Nephron (organoid): ENCODE measurements around the gene SLC9C2.

Experiments
- H3K27ac Mint-ChIP-seq, 3 experiments: 2 replicates each; pipeline ENCODE4 v1.8.0; 2020; ENCODE audit warnings: mixed read lengths in 3 of 3, mild to moderate bottlenecking in 2 of 3, moderate library complexity in 1 of 3
- H3K27me3 Mint-ChIP-seq: 2 replicates; pipeline ENCODE4 v1.8.0; 2021; ENCODE audit warnings: low read depth, mild to moderate bottlenecking, moderate library complexity, mixed read lengths
- H3K36me3 Mint-ChIP-seq: 2 replicates; pipeline ENCODE4 v1.8.0; 2020; ENCODE audit warnings: low read depth, mixed read lengths
- H3K4me1 Mint-ChIP-seq: 2 replicates; pipeline ENCODE4 v1.8.0; 2020; ENCODE audit warnings: mixed read lengths
- H3K4me3 Mint-ChIP-seq, 3 experiments: 2 replicates each; pipeline ENCODE4 v1.8.0; 2020; ENCODE audit warnings: mild to moderate bottlenecking in 3 of 3, mixed read lengths in 3 of 3, moderate library complexity in 2 of 3
- H3K9me3 Mint-ChIP-seq: 2 replicates; pipeline ENCODE4 v1.8.0; 2020; ENCODE audit warnings: mixed read lengths
- CTCF ChIP-seq, 3 experiments: fragments of 200-600 bp; sonication (generic); IDR thresholded peaks; one replicate each; pipeline ENCODE4 v1.5.0; 2021; ENCODE audit warnings: antibody characterized with exemption in 3 of 3; ENCODE audit not compliant: unreplicated experiment in 3 of 3

SLC9C2 gene

GRCh38 chr1:173507205-173507846, 95.5 kb downstream of the SLC9C2 start:
- Mint-ChIP-seq H3K27ac (peak overlapping the region; percentile 90 to 98 (median 97)), H3K4me3 (peak overlapping the region in 1 of 3 experiments; percentile 11), H3K27me3 (no peaks in the 10 kb centered on the region), H3K9me3 (no peaks in the 10 kb centered on the region), H3K36me3 (no peaks in the 10 kb centered on the region), H3K4me1 (peaks cover 17% of the 10 kb centered on the region)
- TF ChIP-seq CTCF (IDR thresholded peaks at IDR 0.05; ENCODE audit: unreplicated experiment in 3 of 3) = no peak

- Mint-ChIP-seq H3K27me3 (no peaks in the 10 kb centered on the region), H3K9me3 (no peaks in the 10 kb centered on the region), H3K4me1 (peaks cover 17% of the 10 kb centered on the region), H3K36me3 (no peaks in the 10 kb centered on the region), H3K27ac (peak overlapping the region; percentile 90 to 98 (median 97)), H3K4me3 (no peak overlapping the region)
- peak in 1 of 3 experiments; percentile 5 for TF ChIP-seq CTCF (IDR thresholded peaks at IDR 0.05; ENCODE audit: unreplicated experiment in 3 of 3)
These were observed 96.4 kb downstream of the SLC9C2 start for GRCh38 chr1:173506437-173506836.

GRCh38 chr1:173505391-173505790, 97.5 kb downstream of the SLC9C2 start:
- Mint-ChIP-seq H3K27ac (peak overlapping the region in 1 of 3 experiments; percentile 30), H3K9me3 (no peaks in the 10 kb centered on the region), H3K27me3 (no peaks in the 10 kb centered on the region), H3K4me1 (peaks cover 17% of the 10 kb centered on the region), H3K36me3 (no peaks in the 10 kb centered on the region), H3K4me3 (no peak overlapping the region)
- TF ChIP-seq CTCF (IDR thresholded peaks at IDR 0.05; ENCODE audit: unreplicated experiment in 3 of 3) = no peak

GRCh38 chr1:173504268-173504667, 98.6 kb downstream of the SLC9C2 start:
- H3K36me3 Mint-ChIP-seq = no peaks in the 10 kb centered on the region
- no peaks in the 10 kb centered on the region for H3K9me3 Mint-ChIP-seq
- no peak overlapping the region for H3K4me3 Mint-ChIP-seq
- no peaks in the 10 kb centered on the region for H3K27me3 Mint-ChIP-seq
- no peak overlapping the region for H3K27ac Mint-ChIP-seq
- peaks cover 17% of the 10 kb centered on the region for H3K4me1 Mint-ChIP-seq
- no peak for TF ChIP-seq CTCF (IDR thresholded peaks at IDR 0.05; ENCODE audit: unreplicated experiment in 3 of 3)

- H3K9me3 Mint-ChIP-seq = no peaks in the 10 kb centered on the region
- no peaks in the 10 kb centered on the region for H3K27me3 Mint-ChIP-seq
- H3K36me3 Mint-ChIP-seq = no peaks in the 10 kb centered on the region
- H3K4me3 Mint-ChIP-seq = no peak overlapping the region
- TF ChIP-seq CTCF (IDR thresholded peaks at IDR 0.05; ENCODE audit: unreplicated experiment in 3 of 3) = no peak
- no peak overlapping the region for H3K27ac Mint-ChIP-seq
- H3K4me1 Mint-ChIP-seq = peaks cover 17% of the 10 kb centered on the region
These were observed 99.5 kb downstream of the SLC9C2 start for GRCh38 chr1:173503391-173503790.

GRCh38 chr1:173502104-173502503, 100.8 kb downstream of the SLC9C2 start:
- no peak for TF ChIP-seq CTCF (IDR thresholded peaks at IDR 0.05; ENCODE audit: unreplicated experiment in 3 of 3)
- Mint-ChIP-seq H3K4me3 (no peak overlapping the region), H3K27me3 (no peaks in the 10 kb centered on the region), H3K4me1 (peaks cover 9% of the 10 kb centered on the region), H3K9me3 (peaks cover 1% of the 10 kb centered on the region), H3K36me3 (no peaks in the 10 kb centered on the region), H3K27ac (no peak overlapping the region)
